ENCODE results near the gene UTP20. TPM values are rescaled to one million over a fixed set of nuclear protein-coding genes. Genes with fewer than 3 reads are reported as not detected.

Gene UTP20
- total and polyA plus RNA-seq, 4 donors = 1.9 to 19.7 (median 10.0) TPM

- H3K4me3 ChIP-seq = no peak overlapping the region
- ATAC-seq (ENCODE audit: insufficient read depth, low FRiP score) = no peak
- peaks cover 3 to 36% (median 24%) of the 10 kb centered on the region in 4 donors for H3K36me3 ChIP-seq (ENCODE audit: control insufficient read depth in 4 of 4, insufficient read depth in 4 of 4, low read length in 4 of 4)
- H3K9ac ChIP-seq (ENCODE audit: insufficient read depth in 1 of 2, low read length in 2 of 2) = no peak overlapping the region
- no peak for TF ChIP-seq CTCF (IDR thresholded peaks at IDR 0.05; ENCODE audit: control extremely low read depth, extremely low read depth)
- no peaks in the 10 kb centered on the region for H3K27me3 ChIP-seq (ENCODE audit: control insufficient read depth in 3 of 3, insufficient read depth in 3 of 3, low read length in 2 of 3)
- no peaks in the 10 kb centered on the region for H3K4me1 ChIP-seq (ENCODE audit: control insufficient read depth in 5 of 5, insufficient read depth in 5 of 5, low read length in 5 of 5)
- WGBS, 2 donors = 84 to 89% methylated on average over 2 of the region's 2 CpGs
- no peak overlapping the region for H3K27ac ChIP-seq (ENCODE audit: low read depth in 1 of 2, low read length in 1 of 2)
- no peaks in the 10 kb centered on the region for H3K9me3 ChIP-seq (ENCODE audit: control insufficient read depth in 4 of 4, insufficient read depth in 3 of 4, low read length in 3 of 4)
- no peak for DNase-seq
Measured at GRCh38 chr12:101298426-101298825, 18.5 kb downstream of the UTP20 start.

- ATAC-seq (ENCODE audit: insufficient read depth, low FRiP score) (no peak), DNase-seq (no peak)
- no peaks in the 10 kb centered on the region for H3K9me3 ChIP-seq (ENCODE audit: control insufficient read depth in 4 of 4, insufficient read depth in 3 of 4, low read length in 3 of 4)
- H3K4me3 ChIP-seq = no peak overlapping the region
- H3K4me1 ChIP-seq (ENCODE audit: control insufficient read depth in 5 of 5, insufficient read depth in 5 of 5, low read length in 5 of 5) = no peaks in the 10 kb centered on the region
- H3K27me3 ChIP-seq (ENCODE audit: control insufficient read depth in 3 of 3, insufficient read depth in 3 of 3, low read length in 2 of 3) = no peaks in the 10 kb centered on the region
- no peak for TF ChIP-seq CTCF (IDR thresholded peaks at IDR 0.05; ENCODE audit: control extremely low read depth, extremely low read depth)
- H3K9ac ChIP-seq (ENCODE audit: insufficient read depth in 1 of 2, low read length in 2 of 2) = no peak overlapping the region
- H3K27ac ChIP-seq (ENCODE audit: low read depth in 1 of 2, low read length in 1 of 2) = no peak overlapping the region
- 95% methylated on average over 2 of the region's 2 CpGs for WGBS, 2 donors
- peaks cover 7 to 37% (median 24%) of the 10 kb centered on the region in 4 donors for H3K36me3 ChIP-seq (ENCODE audit: control insufficient read depth in 4 of 4, insufficient read depth in 4 of 4, low read length in 4 of 4)
Measured at GRCh38 chr12:101299346-101299745, 19.4 kb downstream of the UTP20 start.

GRCh38 chr12:101299931-101300330, 20.0 kb downstream of the UTP20 start:
- Histone ChIP-seq H3K4me3 (no peak overlapping the region), H3K9ac (ENCODE audit: insufficient read depth in 1 of 2, low read length in 2 of 2) (no peak overlapping the region), H3K27ac (ENCODE audit: low read depth in 1 of 2, low read length in 1 of 2) (no peak overlapping the region), H3K9me3 (ENCODE audit: control insufficient read depth in 4 of 4, insufficient read depth in 3 of 4, low read length in 3 of 4) (no peaks in the 10 kb centered on the region), H3K36me3 (ENCODE audit: control insufficient read depth in 4 of 4, insufficient read depth in 4 of 4, low read length in 4 of 4) (peaks cover 8 to 43% (median 24%) of the 10 kb centered on the region in 4 donors), H3K4me1 (ENCODE audit: control insufficient read depth in 5 of 5, insufficient read depth in 5 of 5, low read length in 5 of 5) (no peaks in the 10 kb centered on the region), H3K27me3 (ENCODE audit: control insufficient read depth in 3 of 3, insufficient read depth in 3 of 3, low read length in 2 of 3) (no peaks in the 10 kb centered on the region)
- no peak for TF ChIP-seq CTCF (IDR thresholded peaks at IDR 0.05; ENCODE audit: control extremely low read depth, extremely low read depth)
- ATAC-seq (ENCODE audit: insufficient read depth, low FRiP score) (no peak), DNase-seq (no peak)
- WGBS, 2 donors = 83 to 97% methylated on average over 3 of the region's 3 CpGs

GRCh38 chr12:101302741-101303140, 22.8 kb downstream of the UTP20 start:
- Histone ChIP-seq H3K4me3 (no peak overlapping the region), H3K4me1 (ENCODE audit: control insufficient read depth in 5 of 5, insufficient read depth in 5 of 5, low read length in 5 of 5) (no peaks in the 10 kb centered on the region), H3K36me3 (ENCODE audit: control insufficient read depth in 4 of 4, insufficient read depth in 4 of 4, low read length in 4 of 4) (peaks cover 10 to 51% (median 19%) of the 10 kb centered on the region in 4 donors), H3K9ac (ENCODE audit: insufficient read depth in 1 of 2, low read length in 2 of 2) (no peak overlapping the region), H3K27ac (ENCODE audit: low read depth in 1 of 2, low read length in 1 of 2) (no peak overlapping the region), H3K27me3 (ENCODE audit: control insufficient read depth in 3 of 3, insufficient read depth in 3 of 3, low read length in 2 of 3) (no peaks in the 10 kb centered on the region), H3K9me3 (ENCODE audit: control insufficient read depth in 4 of 4, insufficient read depth in 3 of 4, low read length in 3 of 4) (no peaks in the 10 kb centered on the region)
- no peak for TF ChIP-seq CTCF (IDR thresholded peaks at IDR 0.05; ENCODE audit: control extremely low read depth, extremely low read depth)
- no peak for DNase-seq
- 94 to 98% methylated on average over 4 of the region's 4 CpGs for WGBS, 2 donors
- no peak for ATAC-seq (ENCODE audit: insufficient read depth, low FRiP score)
